ENCODE results near the gene CLDN16.

GRCh38 chr3:190448256-190448655, 60.3 kb downstream of the CLDN16 start:
- TF ChIP-seq CTCF (conservative IDR thresholded peaks at IDR 0.05; ENCODE audit: low read depth, low read length): no peak
- TF ChIP-seq BHLHE40 (IDR thresholded peaks at IDR 0.05; ENCODE audit: low read depth, low read length): no peak
- no peak for TF ChIP-seq POLR2A (IDR thresholded peaks at IDR 0.05; ENCODE audit: low read depth, low read length)
- no peak for TF ChIP-seq CHD1 (IDR thresholded peaks at IDR 0.05; ENCODE audit: low read depth, low read length)
- TF ChIP-seq RCOR1 (IDR thresholded peaks at IDR 0.05; ENCODE audit: insufficient replicate concordance, low read length): no peak
- TF ChIP-seq FOS (IDR thresholded peaks at IDR 0.05; ENCODE audit: low read depth, low read length): no peak
